ENCODE results near the gene CAT. TPM values are rescaled to one million over a fixed set of nuclear protein-coding genes. Genes with fewer than 3 reads are reported as not detected.

The CAT gene
- total RNA-seq, 2 donors from 2014 or later, result 98.8 to 148 TPM

- no peaks in the 10 kb centered on the region for H3K9me3 ChIP-seq
- DNase-seq (no peak), ATAC-seq (no peak)
- H3K4me1 ChIP-seq, result no peaks in the 10 kb centered on the region
- no peaks in the 10 kb centered on the region for H3K27me3 ChIP-seq
- intact Hi-C loops (cut with DNase I), result no loop called here
- no peak overlapping the region for H3K27ac ChIP-seq
- no peaks in the 10 kb centered on the region for H3K36me3 ChIP-seq (replicated peaks in 1 of 2; ENCODE audit: insufficient read depth in 1 of 2, low read depth in 2 of 2)
- WGBS, 2 donors, result 80 to 86% methylated on average over 7 of the region's 7 CpGs
- TF ChIP-seq POLR2A (IDR thresholded peaks at IDR 0.05) (no peak), CTCF (IDR thresholded peaks at IDR 0.05) (no peak)
- no peak overlapping the region for H3K4me3 ChIP-seq
These were observed 48.7 kb downstream of the CAT start for GRCh38 chr11:34487430-34487829.

- no peaks in the 10 kb centered on the region for H3K9me3 ChIP-seq
- TF ChIP-seq CTCF (IDR thresholded peaks at IDR 0.05) (no peak), POLR2A (IDR thresholded peaks at IDR 0.05) (no peak)
- H3K27me3 ChIP-seq, result no peaks in the 10 kb centered on the region
- no peak overlapping the region for H3K27ac ChIP-seq
- H3K4me3 ChIP-seq, result no peak overlapping the region
- H3K36me3 ChIP-seq (replicated peaks in 1 of 2; ENCODE audit: insufficient read depth in 1 of 2, low read depth in 2 of 2), result no peaks in the 10 kb centered on the region
- no peak for ATAC-seq
- DNase-seq, result no peak
- intact Hi-C loops (cut with DNase I), result no loop called here
- WGBS, 2 donors, result 84% methylated on average over 12 of the region's 12 CpGs
- H3K4me1 ChIP-seq, result no peaks in the 10 kb centered on the region
These were observed 50.3 kb downstream of the CAT start for GRCh38 chr11:34488855-34489557.

- WGBS, 2 donors, result 68 to 70% methylated on average over 2 of the region's 2 CpGs
- no peak overlapping the region for H3K4me3 ChIP-seq
These were observed 51.6 kb downstream of the CAT start for GRCh38 chr11:34490304-34490703.

GRCh38 chr11:34492806-34493414 lies 54.2 kb downstream of the CAT start:
- H3K9me3 ChIP-seq, result no peaks in the 10 kb centered on the region
- WGBS, 2 donors, result 38 to 40% methylated on average over 8 of the region's 8 CpGs
- ATAC-seq, result peak; percentile 52

More at GRCh38 chr11:34490304-34490703, 51.6 kb downstream of the CAT start:
- TF ChIP-seq POLR2A (IDR thresholded peaks at IDR 0.05) (no peak), CTCF (IDR thresholded peaks at IDR 0.05) (no peak)
- no peaks in the 10 kb centered on the region for H3K4me1 ChIP-seq
- no peaks in the 10 kb centered on the region for H3K27me3 ChIP-seq
- DNase-seq (no peak), ATAC-seq (no peak)
- intact Hi-C loops (cut with DNase I), result loop anchor here (5.0 to 10.0 kb wide), 2 partner anchors 123 to 316 kb away; no protein-coding TSS in a partner anchor
- H3K36me3 ChIP-seq (replicated peaks in 1 of 2; ENCODE audit: insufficient read depth in 1 of 2, low read depth in 2 of 2), result no peaks in the 10 kb centered on the region
- no peak overlapping the region for H3K27ac ChIP-seq
- H3K9me3 ChIP-seq, result no peaks in the 10 kb centered on the region

More at GRCh38 chr11:34492806-34493414, 54.2 kb downstream of the CAT start:
- TF ChIP-seq POLR2A (IDR thresholded peaks at IDR 0.05), result no peak
- peak; percentile 24 to 81 (median 78) for TF ChIP-seq CTCF (IDR thresholded peaks at IDR 0.05)
- Histone ChIP-seq H3K36me3 (replicated peaks in 1 of 2; ENCODE audit: insufficient read depth in 1 of 2, low read depth in 2 of 2) (no peaks in the 10 kb centered on the region), H3K4me1 (no peaks in the 10 kb centered on the region), H3K4me3 (no peak overlapping the region), H3K27me3 (no peaks in the 10 kb centered on the region), H3K27ac (no peak overlapping the region)
- peak; percentile 71 to 85 (median 76) for DNase-seq
- intact Hi-C loops (cut with DNase I), result loop anchor here (5.0 to 10.0 kb wide), 2 partner anchors 126 to 318 kb away; no protein-coding TSS in a partner anchor

All from body of pancreas (tissue), 4 donors.